HL-60 (cell line): Measurements from ENCODE around the gene DOK5.

Experiments
- CTCF ChIP-seq: IDR thresholded peaks from one replicate; pipeline ENCODE4 v1.5.1; 2011; ENCODE audit warnings: low read length, control low read depth, inconsistent platforms; ENCODE audit not compliant: insufficient read depth
- POLR2AphosphoS5 ChIP-seq: IDR thresholded peaks from 2 replicates; pipeline ENCODE4 v1.6.1; 2012; ENCODE audit warnings: low read depth

GRCh38 chr20:54669040-54669363 is 193.6 kb downstream of the DOK5 start:
- TF ChIP-seq POLR2AphosphoS5 (no peak), CTCF (no peak)
